Measurements from ENCODE around the gene RTEL1.

The RTEL1 gene

GRCh38 chr20:63743210-63743970 lies 85.3 kb downstream of the RTEL1 start:
- Histone ChIP-seq H3K4me1 (ENCODE audit: control insufficient read depth, insufficient read depth, low read length) (peaks cover 3% of the 10 kb centered on the region; the same call in 1 of the 2 replicates), H3K9me3 (ENCODE audit: control insufficient read depth, insufficient read depth, low read length) (no peaks in the 10 kb centered on the region), H3K4me3 (ENCODE audit: low read length) (no peak overlapping the region), H3K36me3 (ENCODE audit: control insufficient read depth, insufficient read depth, low read length) (peaks cover 5% of the 10 kb centered on the region), H3K27ac (ENCODE audit: low read length) (no peak overlapping the region), H3K27me3 (ENCODE audit: control insufficient read depth, insufficient read depth, low read length) (no peaks in the 10 kb centered on the region)
- no CpG with 5 or more reads among the region's 31 CpGs for WGBS (ENCODE audit: insufficient coverage, insufficient read length)
- no peak for DNase-seq (ENCODE audit: low read depth, low spot score)

GRCh38 chr20:63744158-63744557 lies 86.0 kb downstream of the RTEL1 start:
- H3K36me3 ChIP-seq (ENCODE audit: control insufficient read depth, insufficient read depth, low read length): peaks cover 5% of the 10 kb centered on the region
- H3K4me3 ChIP-seq (ENCODE audit: low read length): no peak overlapping the region
- no CpG with 5 or more reads among the region's 4 CpGs for WGBS (ENCODE audit: insufficient coverage, insufficient read length)
- no peak for DNase-seq (ENCODE audit: low read depth, low spot score)
- H3K9me3 ChIP-seq (ENCODE audit: control insufficient read depth, insufficient read depth, low read length): no peaks in the 10 kb centered on the region
- peaks cover 1% of the 10 kb centered on the region; the same call in 1 of the 2 replicates for H3K4me1 ChIP-seq (ENCODE audit: control insufficient read depth, insufficient read depth, low read length)
- H3K27me3 ChIP-seq (ENCODE audit: control insufficient read depth, insufficient read depth, low read length): no peaks in the 10 kb centered on the region
- no peak overlapping the region for H3K27ac ChIP-seq (ENCODE audit: low read length)

DNA sequence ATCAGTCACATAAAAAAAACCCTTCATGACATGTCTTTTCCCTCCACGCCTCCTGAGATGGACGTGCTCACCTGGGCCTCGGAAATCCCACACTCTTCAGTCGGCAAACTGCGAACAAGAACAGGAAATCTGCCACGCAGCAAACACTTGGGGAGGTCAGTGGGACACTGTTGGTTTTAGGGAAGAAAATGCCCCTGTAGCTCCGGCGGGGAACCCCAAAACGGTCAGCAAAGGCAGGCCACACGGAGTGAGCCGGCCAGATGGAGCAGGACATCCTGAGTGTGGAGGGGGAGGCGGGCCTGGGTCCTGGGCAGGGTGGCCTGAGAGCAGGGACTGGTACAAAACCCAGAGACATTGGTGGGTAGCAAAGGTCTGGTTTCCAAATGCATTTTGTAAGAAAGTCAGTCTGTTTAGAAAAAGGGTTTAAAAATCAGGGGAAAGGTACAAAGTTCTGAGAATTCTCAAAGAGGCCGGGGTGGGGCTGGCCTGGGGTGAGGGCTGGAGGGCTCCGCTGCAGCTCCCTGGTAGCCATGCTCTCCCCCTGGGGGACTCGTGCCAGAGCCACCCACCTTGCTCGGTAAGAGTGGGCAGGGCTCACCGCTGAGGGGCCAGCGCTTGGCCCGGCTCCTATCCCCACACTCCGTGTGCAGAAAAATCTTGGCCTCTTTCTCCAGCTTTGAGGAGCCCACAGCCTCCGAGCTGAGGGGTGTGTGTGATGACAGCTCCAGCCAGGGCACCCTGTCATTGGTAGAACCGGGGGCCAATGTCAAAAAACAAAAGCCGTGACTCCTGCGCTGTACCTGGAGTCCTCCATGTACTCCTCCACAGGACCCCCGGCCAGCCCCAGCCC lies 86.7 kb downstream of the RTEL1 start:
- Histone ChIP-seq H3K4me1 (ENCODE audit: control insufficient read depth, insufficient read depth, low read length) (peaks cover 1% of the 10 kb centered on the region; the same call in 1 of the 2 replicates), H3K36me3 (ENCODE audit: control insufficient read depth, insufficient read depth, low read length) (peaks cover 5% of the 10 kb centered on the region), H3K27me3 (ENCODE audit: control insufficient read depth, insufficient read depth, low read length) (no peaks in the 10 kb centered on the region), H3K9me3 (ENCODE audit: control insufficient read depth, insufficient read depth, low read length) (no peaks in the 10 kb centered on the region), H3K4me3 (ENCODE audit: low read length) (no peak overlapping the region), H3K27ac (ENCODE audit: low read length) (no peak overlapping the region)
- DNase-seq (ENCODE audit: low read depth, low spot score): no peak
- WGBS (ENCODE audit: insufficient coverage, insufficient read length): no CpG with 5 or more reads among the region's 25 CpGs

GRCh38 chr20:63745424-63745805 lies 87.3 kb downstream of the RTEL1 start:
- no peaks in the 10 kb centered on the region for H3K9me3 ChIP-seq (ENCODE audit: control insufficient read depth, insufficient read depth, low read length)
- no peaks in the 10 kb centered on the region for H3K27me3 ChIP-seq (ENCODE audit: control insufficient read depth, insufficient read depth, low read length)
- H3K36me3 ChIP-seq (ENCODE audit: control insufficient read depth, insufficient read depth, low read length): peaks cover 5% of the 10 kb centered on the region
- no peak overlapping the region for H3K27ac ChIP-seq (ENCODE audit: low read length)
- H3K4me1 ChIP-seq (ENCODE audit: control insufficient read depth, insufficient read depth, low read length): peaks cover 1% of the 10 kb centered on the region; the same call in 1 of the 2 replicates
- no CpG with 5 or more reads among the region's 15 CpGs for WGBS (ENCODE audit: insufficient coverage, insufficient read length)
- no peak overlapping the region for H3K4me3 ChIP-seq (ENCODE audit: low read length)
- no peak for DNase-seq (ENCODE audit: low read depth, low spot score)

All from iPS DF 6.9 (cell line).